PFSK-1 (cell line): ENCODE results near the gene CRAT.
A peak's percentile ranks its signal among the peaks of the same experiment; 100 is the strongest.

Experiments
- FOXP2 ChIP-seq: optimal IDR thresholded peaks from 2 replicates; pipeline ENCODE3; 2011; ENCODE audit warnings: borderline replicate concordance, control low read depth, inconsistent platforms; ENCODE audit not compliant: insufficient read depth; ENCODE audit errors: extremely low read length, extremely low read depth
- POLR2AphosphoS5 ChIP-seq: IDR thresholded peaks from 2 replicates; pipeline ENCODE4 v1.6.1; 2012; ENCODE audit warnings: low read depth, mild to moderate bottlenecking, control low read depth, low read length, moderate library complexity
- REST ChIP-seq, 2 experiments: IDR thresholded peaks; 2 replicates each; pipeline versions ENCODE4 v1.6.1 to v1.8.0; 2011 to 2012; ENCODE audit warnings: low read depth in 2 of 2, low read length in 2 of 2, control low read depth in 1 of 2, inconsistent platforms in 1 of 2, mild to moderate bottlenecking in 1 of 2, moderate library complexity in 1 of 2; ENCODE audit not compliant: insufficient read depth in 1 of 2
- SIN3A ChIP-seq: IDR thresholded peaks from 2 replicates; pipeline ENCODE4 v1.6.1; 2012; ENCODE audit warnings: mild to moderate bottlenecking, low read length, moderate library complexity, borderline replicate concordance; ENCODE audit not compliant: insufficient read depth
- TAF1 ChIP-seq: IDR thresholded peaks from 2 replicates; pipeline ENCODE4 v1.6.1; 2012; ENCODE audit warnings: low read length, control low read depth, borderline replicate concordance; ENCODE audit not compliant: insufficient read depth

Gene CRAT

GRCh38 chr9:129150122-129150521, 39.5 kb upstream of the CRAT start:
- TF ChIP-seq SIN3A (no peak), POLR2AphosphoS5 (no peak), TAF1 (no peak), REST (IDR thresholded peaks at IDR 0.05; ENCODE audit: insufficient read depth in 1 of 2, low read depth in 2 of 2, low read length in 2 of 2) (no peak)

GRCh38 chr9:129149442-129149841, 38.8 kb upstream of the CRAT start:
- TF ChIP-seq POLR2AphosphoS5 (no peak), FOXP2 (no peak), TAF1 (no peak), SIN3A (no peak)

GRCh38 chr9:129148463-129149204, 38.0 kb upstream of the CRAT start:
- TF ChIP-seq POLR2AphosphoS5: no peak
- no peak for TF ChIP-seq SIN3A
- no peak for TF ChIP-seq FOXP2
- no peak for TF ChIP-seq TAF1
- no peak for TF ChIP-seq REST (IDR thresholded peaks at IDR 0.05; ENCODE audit: insufficient read depth in 1 of 2, low read depth in 2 of 2, low read length in 2 of 2)

- TF ChIP-seq FOXP2 (no peak), POLR2AphosphoS5 (no peak), TAF1 (no peak), REST (IDR thresholded peaks at IDR 0.05; ENCODE audit: insufficient read depth in 1 of 2, low read depth in 2 of 2, low read length in 2 of 2) (no peak)
Measured at GRCh38 chr9:129146441-129146941, 35.9 kb upstream of the CRAT start.

- TF ChIP-seq SIN3A (no peak), POLR2AphosphoS5 (peak; percentile 18; the same call in 1 of the 2 replicates), REST (IDR thresholded peaks at IDR 0.05; ENCODE audit: insufficient read depth in 1 of 2, low read depth in 2 of 2, low read length in 2 of 2) (no peak), TAF1 (no peak), FOXP2 (no peak)
Measured at GRCh38 chr9:129145841-129146292, 35.3 kb upstream of the CRAT start.
